ENCODE results near the gene CLEC16A. TPM values are rescaled to one million over a fixed set of nuclear protein-coding genes. Genes with fewer than 3 reads are reported as not detected.

Gene CLEC16A
- total and polyA plus RNA-seq, 2 experiments from 2014 or later = 9.9 to 24.1 TPM

DNA sequence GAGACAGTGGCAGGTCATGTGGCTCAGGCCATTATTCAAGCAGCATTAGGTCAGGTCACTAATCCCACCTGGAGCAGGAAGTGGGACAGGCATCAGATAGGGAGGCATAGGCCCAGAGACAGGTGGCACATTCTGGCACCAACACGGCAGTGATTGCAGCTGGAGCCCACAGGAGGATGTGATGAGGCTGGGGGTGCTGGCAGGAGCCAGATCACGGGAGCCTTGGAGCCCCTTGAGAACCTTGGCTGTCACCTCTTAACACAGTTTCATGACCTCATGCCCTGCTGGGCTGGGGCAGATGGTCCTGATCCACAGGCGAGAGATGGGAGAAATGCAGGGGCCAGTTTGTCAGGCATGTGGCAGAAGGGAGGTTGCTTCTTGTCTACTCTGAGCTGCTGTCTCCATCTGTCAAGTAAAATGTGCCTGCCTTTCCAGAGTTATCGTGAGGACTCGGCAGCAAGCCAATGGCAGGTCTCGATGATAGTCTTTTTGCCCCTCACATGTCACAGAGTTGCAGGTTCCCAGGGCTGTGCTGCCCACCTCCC, 109.6 kb downstream of the CLEC16A start:
- no peaks in the 10 kb centered on the region for H3K36me3 ChIP-seq (ENCODE audit: insufficient read depth)
- DNase-seq (ENCODE audit: low spot score) (no peak), ATAC-seq (no peak)
- TF ChIP-seq EZH2phosphoT487 (IDR thresholded peaks at IDR 0.05; ENCODE audit: unreplicated experiment) = no peak
- no peak for TF ChIP-seq ZNF114 (CRISPR knock-in tag; IDR thresholded peaks at IDR 0.05)
- TF ChIP-seq JUNB (IDR thresholded peaks at IDR 0.05; ENCODE audit: unreplicated experiment) = no peak
- TF ChIP-seq, protein P1, sequence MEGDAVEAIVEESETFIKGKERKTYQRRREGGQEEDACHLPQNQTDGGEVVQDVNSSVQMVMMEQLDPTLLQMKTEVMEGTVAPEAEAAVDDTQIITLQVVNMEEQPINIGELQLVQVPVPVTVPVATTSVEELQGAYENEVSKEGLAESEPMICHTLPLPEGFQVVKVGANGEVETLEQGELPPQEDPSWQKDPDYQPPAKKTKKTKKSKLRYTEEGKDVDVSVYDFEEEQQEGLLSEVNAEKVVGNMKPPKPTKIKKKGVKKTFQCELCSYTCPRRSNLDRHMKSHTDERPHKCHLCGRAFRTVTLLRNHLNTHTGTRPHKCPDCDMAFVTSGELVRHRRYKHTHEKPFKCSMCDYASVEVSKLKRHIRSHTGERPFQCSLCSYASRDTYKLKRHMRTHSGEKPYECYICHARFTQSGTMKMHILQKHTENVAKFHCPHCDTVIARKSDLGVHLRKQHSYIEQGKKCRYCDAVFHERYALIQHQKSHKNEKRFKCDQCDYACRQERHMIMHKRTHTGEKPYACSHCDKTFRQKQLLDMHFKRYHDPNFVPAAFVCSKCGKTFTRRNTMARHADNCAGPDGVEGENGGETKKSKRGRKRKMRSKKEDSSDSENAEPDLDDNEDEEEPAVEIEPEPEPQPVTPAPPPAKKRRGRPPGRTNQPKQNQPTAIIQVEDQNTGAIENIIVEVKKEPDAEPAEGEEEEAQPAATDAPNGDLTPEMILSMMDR (conservative IDR thresholded peaks at IDR 0.05; ENCODE audit: low read depth in 2 of 2) = no peak
- TF ChIP-seq POLR2AphosphoS5 (IDR thresholded peaks at IDR 0.05; ENCODE audit: low read depth) = no peak
- TF ChIP-seq, protein P2, sequence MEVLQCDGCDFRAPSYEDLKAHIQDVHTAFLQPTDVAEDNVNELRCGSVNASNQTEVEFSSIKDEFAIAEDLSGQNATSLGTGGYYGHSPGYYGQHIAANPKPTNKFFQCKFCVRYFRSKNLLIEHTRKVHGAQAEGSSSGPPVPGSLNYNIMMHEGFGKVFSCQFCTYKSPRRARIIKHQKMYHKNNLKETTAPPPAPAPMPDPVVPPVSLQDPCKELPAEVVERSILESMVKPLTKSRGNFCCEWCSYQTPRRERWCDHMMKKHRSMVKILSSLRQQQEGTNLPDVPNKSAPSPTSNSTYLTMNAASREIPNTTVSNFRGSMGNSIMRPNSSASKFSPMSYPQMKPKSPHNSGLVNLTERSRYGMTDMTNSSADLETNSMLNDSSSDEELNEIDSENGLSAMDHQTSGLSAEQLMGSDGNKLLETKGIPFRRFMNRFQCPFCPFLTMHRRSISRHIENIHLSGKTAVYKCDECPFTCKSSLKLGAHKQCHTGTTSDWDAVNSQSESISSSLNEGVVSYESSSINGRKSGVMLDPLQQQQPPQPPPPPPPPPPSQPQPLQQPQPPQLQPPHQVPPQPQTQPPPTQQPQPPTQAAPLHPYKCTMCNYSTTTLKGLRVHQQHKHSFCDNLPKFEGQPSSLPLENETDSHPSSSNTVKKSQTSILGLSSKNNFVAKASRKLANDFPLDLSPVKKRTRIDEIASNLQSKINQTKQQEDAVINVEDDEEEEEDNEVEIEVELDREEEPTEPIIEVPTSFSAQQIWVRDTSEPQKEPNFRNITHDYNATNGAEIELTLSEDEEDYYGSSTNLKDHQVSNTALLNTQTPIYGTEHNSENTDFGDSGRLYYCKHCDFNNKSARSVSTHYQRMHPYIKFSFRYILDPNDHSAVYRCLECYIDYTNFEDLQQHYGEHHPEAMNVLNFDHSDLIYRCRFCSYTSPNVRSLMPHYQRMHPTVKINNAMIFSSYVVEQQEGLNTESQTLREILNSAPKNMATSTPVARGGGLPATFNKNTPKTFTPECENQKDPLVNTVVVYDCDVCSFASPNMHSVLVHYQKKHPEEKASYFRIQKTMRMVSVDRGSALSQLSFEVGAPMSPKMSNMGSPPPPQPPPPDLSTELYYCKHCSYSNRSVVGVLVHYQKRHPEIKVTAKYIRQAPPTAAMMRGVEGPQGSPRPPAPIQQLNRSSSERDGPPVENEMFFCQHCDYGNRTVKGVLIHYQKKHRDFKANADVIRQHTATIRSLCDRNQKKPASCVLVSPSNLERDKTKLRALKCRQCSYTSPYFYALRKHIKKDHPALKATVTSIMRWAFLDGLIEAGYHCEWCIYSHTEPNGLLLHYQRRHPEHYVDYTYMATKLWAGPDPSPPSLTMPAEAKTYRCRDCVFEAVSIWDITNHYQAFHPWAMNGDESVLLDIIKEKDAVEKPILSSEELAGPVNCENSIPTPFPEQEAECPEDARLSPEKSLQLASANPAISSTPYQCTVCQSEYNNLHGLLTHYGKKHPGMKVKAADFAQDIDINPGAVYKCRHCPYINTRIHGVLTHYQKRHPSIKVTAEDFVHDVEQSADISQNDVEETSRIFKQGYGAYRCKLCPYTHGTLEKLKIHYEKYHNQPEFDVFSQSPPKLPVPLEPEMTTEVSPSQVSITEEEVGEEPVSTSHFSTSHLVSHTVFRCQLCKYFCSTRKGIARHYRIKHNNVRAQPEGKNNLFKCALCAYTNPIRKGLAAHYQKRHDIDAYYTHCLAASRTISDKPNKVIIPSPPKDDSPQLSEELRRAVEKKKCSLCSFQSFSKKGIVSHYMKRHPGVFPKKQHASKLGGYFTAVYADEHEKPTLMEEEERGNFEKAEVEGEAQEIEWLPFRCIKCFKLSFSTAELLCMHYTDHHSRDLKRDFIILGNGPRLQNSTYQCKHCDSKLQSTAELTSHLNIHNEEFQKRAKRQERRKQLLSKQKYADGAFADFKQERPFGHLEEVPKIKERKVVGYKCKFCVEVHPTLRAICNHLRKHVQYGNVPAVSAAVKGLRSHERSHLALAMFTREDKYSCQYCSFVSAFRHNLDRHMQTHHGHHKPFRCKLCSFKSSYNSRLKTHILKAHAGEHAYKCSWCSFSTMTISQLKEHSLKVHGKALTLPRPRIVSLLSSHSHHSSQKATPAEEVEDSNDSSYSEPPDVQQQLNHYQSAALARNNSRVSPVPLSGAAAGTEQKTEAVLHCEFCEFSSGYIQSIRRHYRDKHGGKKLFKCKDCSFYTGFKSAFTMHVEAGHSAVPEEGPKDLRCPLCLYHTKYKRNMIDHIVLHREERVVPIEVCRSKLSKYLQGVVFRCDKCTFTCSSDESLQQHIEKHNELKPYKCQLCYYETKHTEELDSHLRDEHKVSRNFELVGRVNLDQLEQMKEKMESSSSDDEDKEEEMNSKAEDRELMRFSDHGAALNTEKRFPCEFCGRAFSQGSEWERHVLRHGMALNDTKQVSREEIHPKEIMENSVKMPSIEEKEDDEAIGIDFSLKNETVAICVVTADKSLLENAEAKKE (CRISPR knock-in tag; IDR thresholded peaks at IDR 0.05) = no peak
- TF ChIP-seq EZH2 (IDR thresholded peaks at IDR 0.05; ENCODE audit: low read depth, unreplicated experiment) = no peak
- TF ChIP-seq STAT1 (IDR thresholded peaks at IDR 0.05; ENCODE audit: unreplicated experiment) = no peak
- Mint-ChIP-seq H3K27me3 (ENCODE audit: insufficient read depth, low read depth, poor library complexity) (peaks cover 3% of the 10 kb centered on the region), H3K9me3 (no peaks in the 10 kb centered on the region), H3K4me3 (no peak overlapping the region), H3K27ac (no peak overlapping the region), H3K36me3 (ENCODE audit: low read depth) (no peaks in the 10 kb centered on the region), H3K4me1 (peaks cover 17% of the 10 kb centered on the region)
- H4K20me1 ChIP-seq (replicated peaks; ENCODE audit: insufficient read depth) = no peaks in the 10 kb centered on the region
- no peak overlapping the region for H2AFZ ChIP-seq
- H3K9me2 ChIP-seq (ENCODE audit: insufficient read depth) = no peaks in the 10 kb centered on the region
- no peak overlapping the region for H3K27ac ChIP-seq (ENCODE audit: low read depth)
- peaks cover 6% of the 10 kb centered on the region for H3K4me1 ChIP-seq (ENCODE audit: insufficient read depth)
- H3K4me3 ChIP-seq = no peak overlapping the region
- no peaks in the 10 kb centered on the region for H3K79me2 ChIP-seq (replicated peaks; ENCODE audit: insufficient read depth)
- no peak overlapping the region for H3K4me2 ChIP-seq
- H3K27me3 ChIP-seq (ENCODE audit: insufficient read depth) = no peaks in the 10 kb centered on the region
- no peaks in the 10 kb centered on the region for H3F3A ChIP-seq (replicated peaks; ENCODE audit: low read depth)

Data from GM23338 (cell line).